ENCODE data around the gene RAPGEF4.

The RAPGEF4 gene

GRCh38 chr2:172833898-172834297 is 98.3 kb downstream of the RAPGEF4 start:
- no peak overlapping the region for H2AFZ ChIP-seq (ENCODE audit: low read depth, low read length)
- H3K27ac ChIP-seq (ENCODE audit: low read length), result no peak overlapping the region

GRCh38 chr2:172834881-172835280 is 99.2 kb downstream of the RAPGEF4 start:
- H3K79me2 ChIP-seq (ENCODE audit: low read length), result no peaks in the 10 kb centered on the region
- H3K4me1 ChIP-seq (ENCODE audit: low read length), result peaks cover 8% of the 10 kb centered on the region
- H3K36me3 ChIP-seq (replicated peaks; ENCODE audit: low read depth, low read length), result no peaks in the 10 kb centered on the region
- no peaks in the 10 kb centered on the region for H3K9me3 ChIP-seq (ENCODE audit: insufficient read depth, low read length)
- H3K4me2 ChIP-seq (ENCODE audit: low read length), result no peak overlapping the region
- H2AFZ ChIP-seq (ENCODE audit: low read depth, low read length), result no peak overlapping the region
- TF ChIP-seq CTCF (IDR thresholded peaks at IDR 0.05; ENCODE audit: low read depth, low read length) (no peak), EZH2phosphoT487 (IDR thresholded peaks at IDR 0.05; ENCODE audit: low read depth) (no peak)
- no peak overlapping the region for H3K4me3 ChIP-seq (ENCODE audit: low read length)
- H3K27me3 ChIP-seq (ENCODE audit: low read depth, low read length), result peaks cover 5% of the 10 kb centered on the region; the same call in 1 of the 2 replicates
- no peaks in the 10 kb centered on the region for H4K20me1 ChIP-seq (ENCODE audit: insufficient read depth, low read length)
- H3K9ac ChIP-seq (ENCODE audit: low read length), result no peak overlapping the region
- H3K27ac ChIP-seq (ENCODE audit: low read length), result no peak overlapping the region

More at GRCh38 chr2:172833898-172834297, 98.3 kb downstream of the RAPGEF4 start:
- Histone ChIP-seq H3K4me3 (ENCODE audit: low read length) (no peak overlapping the region), H3K27me3 (ENCODE audit: low read depth, low read length) (peaks cover 5% of the 10 kb centered on the region; the same call in 1 of the 2 replicates), H3K36me3 (replicated peaks; ENCODE audit: low read depth, low read length) (no peaks in the 10 kb centered on the region), H4K20me1 (ENCODE audit: insufficient read depth, low read length) (no peaks in the 10 kb centered on the region), H3K4me1 (ENCODE audit: low read length) (peaks cover 8% of the 10 kb centered on the region), H3K9me3 (ENCODE audit: insufficient read depth, low read length) (no peaks in the 10 kb centered on the region), H3K4me2 (ENCODE audit: low read length) (no peak overlapping the region), H3K9ac (ENCODE audit: low read length) (no peak overlapping the region), H3K79me2 (ENCODE audit: low read length) (no peaks in the 10 kb centered on the region)
- no peak for TF ChIP-seq CTCF (IDR thresholded peaks at IDR 0.05; ENCODE audit: low read depth, low read length)
- TF ChIP-seq EZH2phosphoT487 (IDR thresholded peaks at IDR 0.05; ENCODE audit: low read depth), result no peak

GRCh38 chr2:172836347-172836821 is 100.7 kb downstream of the RAPGEF4 start:
- no peak overlapping the region for H3K9ac ChIP-seq (ENCODE audit: low read length)
- no peak overlapping the region for H3K27ac ChIP-seq (ENCODE audit: low read length)
- no peaks in the 10 kb centered on the region for H4K20me1 ChIP-seq (ENCODE audit: insufficient read depth, low read length)
- no peaks in the 10 kb centered on the region for H3K79me2 ChIP-seq (ENCODE audit: low read length)
- no peak overlapping the region for H3K4me3 ChIP-seq (ENCODE audit: low read length)
- peaks cover 8% of the 10 kb centered on the region for H3K4me1 ChIP-seq (ENCODE audit: low read length)
- H3K4me2 ChIP-seq (ENCODE audit: low read length), result peak overlapping the region; percentile 17
- TF ChIP-seq CTCF (IDR thresholded peaks at IDR 0.05; ENCODE audit: low read depth, low read length) (no peak), EZH2phosphoT487 (IDR thresholded peaks at IDR 0.05; ENCODE audit: low read depth) (no peak)
- peaks cover 5% of the 10 kb centered on the region; the same call in 1 of the 2 replicates for H3K27me3 ChIP-seq (ENCODE audit: low read depth, low read length)
- no peaks in the 10 kb centered on the region for H3K36me3 ChIP-seq (replicated peaks; ENCODE audit: low read depth, low read length)
- no peaks in the 10 kb centered on the region for H3K9me3 ChIP-seq (ENCODE audit: insufficient read depth, low read length)
- H2AFZ ChIP-seq (ENCODE audit: low read depth, low read length), result no peak overlapping the region

- Histone ChIP-seq H3K27me3 (ENCODE audit: low read depth, low read length) (peaks cover 5% of the 10 kb centered on the region; the same call in 1 of the 2 replicates), H3K9me3 (ENCODE audit: insufficient read depth, low read length) (no peaks in the 10 kb centered on the region), H3K4me2 (ENCODE audit: low read length) (peak overlapping the region; percentile 17; the same call in 1 of the 2 replicates), H3K4me3 (ENCODE audit: low read length) (no peak overlapping the region), H3K79me2 (ENCODE audit: low read length) (no peaks in the 10 kb centered on the region), H3K4me1 (ENCODE audit: low read length) (peaks cover 8% of the 10 kb centered on the region), H4K20me1 (ENCODE audit: insufficient read depth, low read length) (no peaks in the 10 kb centered on the region), H3K36me3 (replicated peaks; ENCODE audit: low read depth, low read length) (no peaks in the 10 kb centered on the region), H2AFZ (ENCODE audit: low read depth, low read length) (no peak overlapping the region), H3K27ac (ENCODE audit: low read length) (no peak overlapping the region), H3K9ac (ENCODE audit: low read length) (no peak overlapping the region)
- TF ChIP-seq EZH2phosphoT487 (IDR thresholded peaks at IDR 0.05; ENCODE audit: low read depth) (no peak), CTCF (IDR thresholded peaks at IDR 0.05; ENCODE audit: low read depth, low read length) (no peak)
Observed at GRCh38 chr2:172836827-172837226, 101.2 kb downstream of the RAPGEF4 start.
